H9 (cell line): ENCODE data around the gene RALGAPA2. TPM values are rescaled to one million over a fixed set of nuclear protein-coding genes. Genes with fewer than 3 reads are reported as not detected.

Experiments used
- DNase-seq: peaks from one replicate; pipeline ENCODE4 v3.0.0-alpha.2; 2017
- H2AFZ ChIP-seq: one replicate; pipeline ENCODE4 v1.6.1; 2013; ENCODE audit warnings: mild to moderate bottlenecking, low read length, control low read depth, moderate library complexity
- H2AK5ac ChIP-seq: 2 replicates; pipeline ENCODE4 v1.6.1; 2013; ENCODE audit warnings: low read length, control low read depth, mixed read lengths; ENCODE audit not compliant: insufficient read length
- H2BK120ac ChIP-seq: one replicate; pipeline ENCODE4 v1.6.1; 2013; ENCODE audit warnings: low read depth, mild to moderate bottlenecking, low read length, control low read depth, inconsistent platforms; ENCODE audit not compliant: poor library complexity, severe bottlenecking
- H2BK12ac ChIP-seq: 2 replicates; pipeline ENCODE4 v1.6.1; 2013; ENCODE audit warnings: low read length, control low read depth, mixed read lengths, low read depth; ENCODE audit not compliant: insufficient read length
- H2BK15ac ChIP-seq: 2 replicates; pipeline ENCODE4 v1.6.1; 2013; ENCODE audit warnings: low read depth, low read length, control low read depth
- H2BK20ac ChIP-seq: one replicate; pipeline ENCODE4 v1.6.1; 2013; ENCODE audit warnings: low read depth, mild to moderate bottlenecking, low read length, control low read depth, inconsistent platforms; ENCODE audit not compliant: poor library complexity, severe bottlenecking
- H2BK5ac ChIP-seq: 2 replicates; pipeline ENCODE4 v1.6.1; 2013; ENCODE audit warnings: low read length, control low read depth, mixed read lengths; ENCODE audit not compliant: insufficient read length
- H3K14ac ChIP-seq: 2 replicates; pipeline ENCODE4 v1.6.1; 2013; ENCODE audit warnings: low read length, control low read depth; ENCODE audit not compliant: insufficient read depth
- H3K18ac ChIP-seq: 2 replicates; pipeline ENCODE4 v1.6.1; 2013; ENCODE audit warnings: low read depth, mild to moderate bottlenecking, mixed read lengths, low read length, control low read depth; ENCODE audit not compliant: insufficient read length
- H3K23ac ChIP-seq: 2 replicates; pipeline ENCODE4 v1.6.1; 2013; ENCODE audit warnings: low read length, control low read depth, mixed read lengths, low read depth; ENCODE audit not compliant: insufficient read length
- H3K23me2 ChIP-seq: 2 replicates; pipeline ENCODE4 v1.6.1; 2013; ENCODE audit warnings: low read depth, mild to moderate bottlenecking, mixed read lengths, low read length, control low read depth; ENCODE audit not compliant: insufficient read length, poor library complexity, severe bottlenecking
- H3K27ac ChIP-seq: 2 replicates; pipeline ENCODE4 v1.5.1; 2013; ENCODE audit warnings: low read length, control low read depth, mixed read lengths, low read depth; ENCODE audit not compliant: insufficient read length
- H3K27me3 ChIP-seq: 2 replicates; pipeline ENCODE4 v1.6.1; 2013; ENCODE audit warnings: low read length, control low read depth, inconsistent platforms; ENCODE audit not compliant: insufficient read depth
- H3K4ac ChIP-seq: 2 replicates; pipeline ENCODE4 v1.6.1; 2013; ENCODE audit warnings: low read depth, mild to moderate bottlenecking, control low read depth, inconsistent platforms, low read length, moderate library complexity
- H3K4me1 ChIP-seq: 2 replicates; pipeline ENCODE4 v1.6.1; 2013; ENCODE audit warnings: low read length, control low read depth, inconsistent platforms; ENCODE audit not compliant: insufficient read depth
- H3K4me2 ChIP-seq: 2 replicates; pipeline ENCODE4 v1.6.1; 2013; ENCODE audit warnings: low read length, control low read depth, mixed read lengths; ENCODE audit not compliant: insufficient read length, insufficient read depth
- H3K56ac ChIP-seq: 2 replicates; pipeline ENCODE4 v1.6.1; 2013; ENCODE audit warnings: low read depth, mild to moderate bottlenecking, mixed read lengths, low read length, control low read depth; ENCODE audit not compliant: insufficient read length
- H3K79me1 ChIP-seq: 2 replicates; pipeline ENCODE4 v1.6.1; 2013; ENCODE audit warnings: low read depth, mild to moderate bottlenecking, moderate library complexity, low read length, control low read depth, inconsistent platforms; ENCODE audit not compliant: insufficient read depth, poor library complexity, severe bottlenecking
- H3K79me2 ChIP-seq: 2 replicates; pipeline ENCODE4 v1.6.1; 2013; ENCODE audit warnings: low read length, control low read depth, inconsistent platforms; ENCODE audit not compliant: insufficient read depth
- H3K9ac ChIP-seq: 2 replicates; pipeline ENCODE4 v1.6.1; 2013; ENCODE audit warnings: low read length, control low read depth, mixed read lengths; ENCODE audit not compliant: insufficient read length; ENCODE audit errors: extremely low read depth
- H3K9me3 ChIP-seq: one replicate; pipeline ENCODE4 v1.6.1; 2013; ENCODE audit warnings: low read depth, low read length, inconsistent platforms; ENCODE audit not compliant: control insufficient read depth
- H3T11ph ChIP-seq: one replicate; pipeline ENCODE4 v1.6.1; 2013; ENCODE audit warnings: mild to moderate bottlenecking, low read length, control low read depth, inconsistent platforms
- H4K20me1 ChIP-seq: one replicate; pipeline ENCODE4 v1.6.1; 2013; ENCODE audit not compliant: control insufficient read depth, insufficient read length, insufficient read depth
- H4K5ac ChIP-seq: 2 replicates; pipeline ENCODE4 v1.6.1; 2013; ENCODE audit warnings: low read depth, mild to moderate bottlenecking, mixed read lengths, low read length, control low read depth; ENCODE audit not compliant: insufficient read length
- H4K8ac ChIP-seq: replicated peaks from 2 replicates; pipeline ENCODE4 v1.6.1; 2013; ENCODE audit warnings: low read length, control low read depth, mixed read lengths, low read depth; ENCODE audit not compliant: insufficient read length
- H4K91ac ChIP-seq: 2 replicates; pipeline ENCODE4 v1.6.1; 2013; ENCODE audit warnings: low read depth, mild to moderate bottlenecking, moderate library complexity, mixed read lengths, low read length, control low read depth; ENCODE audit not compliant: insufficient read length
- H3K27ac Mint-ChIP-seq, 3 experiments: 2 replicates in 2 of 3; 3 replicates in 1 of 3; pipeline ENCODE4 v1.8.0; 2020 to 2021; ENCODE audit warnings: mixed read lengths in 3 of 3, mild to moderate bottlenecking in 1 of 3, moderate library complexity in 1 of 3
- H3K27me3 Mint-ChIP-seq: 2 replicates; pipeline ENCODE4 v1.8.0; 2021; ENCODE audit warnings: low read depth, mild to moderate bottlenecking, moderate library complexity, mixed read lengths
- H3K36me3 Mint-ChIP-seq, 3 experiments: 2 replicates in 2 of 3; 3 replicates in 1 of 3; pipeline ENCODE4 v1.8.0; 2020 to 2021; ENCODE audit warnings: low read depth in 3 of 3, mixed read lengths in 3 of 3; ENCODE audit not compliant: insufficient read depth in 1 of 3
- H3K4me1 Mint-ChIP-seq, 2 experiments: 2 replicates each; pipeline ENCODE4 v1.8.0; 2020; ENCODE audit warnings: mixed read lengths in 2 of 2
- H3K4me3 Mint-ChIP-seq, 2 experiments: 2 replicates in 1 of 2; 3 replicates in 1 of 2; pipeline ENCODE4 v1.8.0; 2020 to 2021; ENCODE audit warnings: mild to moderate bottlenecking in 2 of 2, mixed read lengths in 2 of 2, moderate library complexity in 1 of 2
- H3K9me3 Mint-ChIP-seq, 2 experiments: 2 replicates in 1 of 2; 3 replicates in 1 of 2; pipeline ENCODE4 v1.8.0; 2020; ENCODE audit warnings: mild to moderate bottlenecking in 2 of 2, mixed read lengths in 2 of 2, moderate library complexity in 1 of 2
- WGBS: extraction: QIAGEN DNeasy Blood & Tissue Kit; methylation state at CpG from one replicate; pipeline ENCODE4 v1.1.7; 2013; ENCODE audit warnings: missing lambda C conversion rate, low lambda C conversion rate, mixed read lengths; ENCODE audit not compliant: insufficient read length; ENCODE audit errors: extremely low coverage; 5-methylcytosine and 5-hydroxymethylcytosine counted together
- total RNA-seq: library from RNA; stranded (reverse); gene quantifications from 2 replicates; pipeline ENCODE4 v1.2.1, GENCODE V29; 2021
- TF ChIP-seq, protein P1 (sequence below): fragments of 200-600 bp; sonication (generic); conservative IDR thresholded peaks from 3 replicates; pipeline ENCODE4 v1.8.0; 2021; ENCODE audit warnings: antibody characterized with exemption, mild to moderate bottlenecking

The RALGAPA2 gene
- total RNA-seq, 1 experiment from 2014 or later: 16.6 TPM

GRCh38 chr20:20571068-20571780, 141.2 kb downstream of the RALGAPA2 start:
- Histone ChIP-seq H3K18ac (no peak overlapping the region), H3T11ph (no peak overlapping the region)

More at GRCh38 chr20:20571068-20571780, 141.2 kb downstream of the RALGAPA2 start:
- no peak overlapping the region for H2AK5ac ChIP-seq
- H2BK5ac ChIP-seq: no peak overlapping the region
- no peaks in the 10 kb centered on the region for H3K79me2 ChIP-seq
- no peak overlapping the region for H3K56ac ChIP-seq
- no peak overlapping the region for H3K27ac ChIP-seq
- Mint-ChIP-seq H3K36me3 (peaks cover 0 to 10% (median 2%) of the 10 kb centered on the region in 3 experiments; a peak in 4 of 7 replicates), H3K4me3 (no peak overlapping the region), H3K27me3 (no peaks in the 10 kb centered on the region), H3K9me3 (no peaks in the 10 kb centered on the region), H3K4me1 (peaks cover 5 to 11% of the 10 kb centered on the region in 2 experiments), H3K27ac (peak overlapping the region in 1 of 3 experiments; percentile 70; a peak in 1 of 7 replicates)
- no peaks in the 10 kb centered on the region for H3K23me2 ChIP-seq
- no peak overlapping the region for H2AFZ ChIP-seq
- no peak overlapping the region for H3K9ac ChIP-seq
- H3K27me3 ChIP-seq: no peaks in the 10 kb centered on the region
- no peak overlapping the region for H3K23ac ChIP-seq
- no peak overlapping the region for H4K8ac ChIP-seq
- H3K14ac ChIP-seq: no peak overlapping the region
- no peak overlapping the region for H3K4me2 ChIP-seq
- no peak overlapping the region for H2BK20ac ChIP-seq
- H4K91ac ChIP-seq: no peak overlapping the region
- no peaks in the 10 kb centered on the region for H3K4me1 ChIP-seq
- no peak for DNase-seq
- no peak overlapping the region for H4K5ac ChIP-seq
- TF ChIP-seq, protein P1, sequence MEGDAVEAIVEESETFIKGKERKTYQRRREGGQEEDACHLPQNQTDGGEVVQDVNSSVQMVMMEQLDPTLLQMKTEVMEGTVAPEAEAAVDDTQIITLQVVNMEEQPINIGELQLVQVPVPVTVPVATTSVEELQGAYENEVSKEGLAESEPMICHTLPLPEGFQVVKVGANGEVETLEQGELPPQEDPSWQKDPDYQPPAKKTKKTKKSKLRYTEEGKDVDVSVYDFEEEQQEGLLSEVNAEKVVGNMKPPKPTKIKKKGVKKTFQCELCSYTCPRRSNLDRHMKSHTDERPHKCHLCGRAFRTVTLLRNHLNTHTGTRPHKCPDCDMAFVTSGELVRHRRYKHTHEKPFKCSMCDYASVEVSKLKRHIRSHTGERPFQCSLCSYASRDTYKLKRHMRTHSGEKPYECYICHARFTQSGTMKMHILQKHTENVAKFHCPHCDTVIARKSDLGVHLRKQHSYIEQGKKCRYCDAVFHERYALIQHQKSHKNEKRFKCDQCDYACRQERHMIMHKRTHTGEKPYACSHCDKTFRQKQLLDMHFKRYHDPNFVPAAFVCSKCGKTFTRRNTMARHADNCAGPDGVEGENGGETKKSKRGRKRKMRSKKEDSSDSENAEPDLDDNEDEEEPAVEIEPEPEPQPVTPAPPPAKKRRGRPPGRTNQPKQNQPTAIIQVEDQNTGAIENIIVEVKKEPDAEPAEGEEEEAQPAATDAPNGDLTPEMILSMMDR: no peak
- no peak overlapping the region for H2BK120ac ChIP-seq
- H3K9me3 ChIP-seq: no peaks in the 10 kb centered on the region
- no peaks in the 10 kb centered on the region for H3K79me1 ChIP-seq
- H4K20me1 ChIP-seq: no peaks in the 10 kb centered on the region
- H2BK15ac ChIP-seq: no peak overlapping the region
- H3K4ac ChIP-seq: no peak overlapping the region
- H2BK12ac ChIP-seq: no peak overlapping the region
- WGBS: no CpG with 5 or more reads among the region's 6 CpGs
